H1 (cell line): ENCODE measurements around the gene KIAA0319L. TPM values are rescaled to one million over a fixed set of nuclear protein-coding genes. Genes with fewer than 3 reads are reported as not detected.

ENCODE experiments used
- CTCF ChIA-PET: fragments of 300-600 bp; sonication (Branson Sonifier 250); formaldehyde crosslinking; loops from one replicate; lab custom pipeline; 2021; ENCODE audit not compliant: partially characterized antibody; lab: Charles Lee
- POLR2A ChIA-PET: fragments of 300-600 bp; sonication (Branson Sonifier 250); formaldehyde crosslinking; loops from one replicate; lab custom pipeline; 2021; ENCODE audit warnings: inconsistent platforms; ENCODE audit not compliant: partially characterized antibody; lab: Charles Lee
- DNase-seq, 2 experiments: peaks; one replicate each; pipeline versions ENCODE4 v3.0.0 to v3.0.0-alpha.2; 2010 to 2022; ENCODE audit warnings: low spot score in 2 of 2, low read depth in 1 of 2, mixed read lengths in 1 of 2
- FAIRE-seq: peaks from 2 replicates; lab custom pipeline; 2011; peaks lifted over from hg19 to GRCh38; lab: Jason Lieb, UNC
- H2AFZ ChIP-seq: 2 replicates; pipeline ENCODE4 v1.8.1; 2012; ENCODE audit warnings: low read length, inconsistent platforms
- H2AK5ac ChIP-seq: 2 replicates; pipeline ENCODE4 v1.6.1; 2013; ENCODE audit warnings: low read depth, low read length
- H2BK120ac ChIP-seq: replicated peaks from 2 replicates; pipeline ENCODE3; 2013; ENCODE audit warnings: low read depth, low read length, inconsistent platforms
- H2BK12ac ChIP-seq: 2 replicates; pipeline ENCODE4 v1.6.1; 2013; ENCODE audit warnings: low read depth, low read length
- H2BK15ac ChIP-seq: 2 replicates; pipeline ENCODE4 v1.6.1; 2013; ENCODE audit warnings: low read length
- H2BK20ac ChIP-seq: 2 replicates; pipeline ENCODE4 v1.6.1; 2013; ENCODE audit warnings: low read length
- H2BK5ac ChIP-seq: 2 replicates; pipeline ENCODE4 v1.6.1; 2013; ENCODE audit warnings: low read depth, low read length
- H3K14ac ChIP-seq: 2 replicates; pipeline ENCODE4 v1.6.1; 2013; ENCODE audit warnings: inconsistent platforms; ENCODE audit not compliant: insufficient read length
- H3K18ac ChIP-seq: 2 replicates; pipeline ENCODE4 v1.6.1; 2013; ENCODE audit warnings: low read length; ENCODE audit errors: extremely low read depth
- H3K23ac ChIP-seq: 2 replicates; pipeline ENCODE4 v1.6.1; 2013; ENCODE audit warnings: inconsistent platforms; ENCODE audit not compliant: insufficient read length
- H3K23me2 ChIP-seq: 2 replicates; pipeline ENCODE4 v1.6.1; 2013; ENCODE audit warnings: low read depth, low read length
- H3K27ac ChIP-seq: 2 replicates; pipeline ENCODE4 v1.6.1; 2011; ENCODE audit warnings: low read depth, low read length, inconsistent platforms
- H3K27me3 ChIP-seq, 4 experiments: replicated peaks in 1 of 4; 1 replicate in 1 of 4; 2 replicates in 3 of 4; pipeline versions ENCODE4 v1.6.1 to v1.8.1; 2011 to 2013; ENCODE audit warnings: low read length in 3 of 4, mild to moderate bottlenecking in 3 of 4, inconsistent platforms in 2 of 4, mixed read lengths in 2 of 4, moderate library complexity in 1 of 4; ENCODE audit not compliant: control insufficient read depth in 3 of 4, insufficient read depth in 3 of 4; ENCODE audit errors: extremely low read depth in 1 of 4
- H3K36me3 ChIP-seq, 4 experiments: 2 replicates each; pipeline versions ENCODE4 v1.6.1 to v1.8.1; 2011 to 2013; ENCODE audit warnings: mild to moderate bottlenecking in 4 of 4, low read length in 3 of 4, moderate library complexity in 2 of 4, control low read depth in 1 of 4, inconsistent platforms in 1 of 4; ENCODE audit not compliant: insufficient read depth in 4 of 4, control insufficient read depth in 2 of 4
- H3K4ac ChIP-seq: replicated peaks from 2 replicates; pipeline ENCODE3; 2013; ENCODE audit warnings: low read length, low read depth, mixed read lengths, inconsistent platforms; ENCODE audit not compliant: insufficient read length
- H3K4me1 ChIP-seq, 4 experiments: replicated peaks in 1 of 4; 1 replicate in 1 of 4; 2 replicates in 3 of 4; pipeline versions ENCODE4 v1.6.1 to v1.8.1; 2011 to 2013; ENCODE audit warnings: low read length in 3 of 4, inconsistent platforms in 2 of 4, mixed read lengths in 1 of 4; ENCODE audit not compliant: insufficient read depth in 4 of 4, control insufficient read depth in 3 of 4
- H3K4me2 ChIP-seq, 2 experiments: 2 replicates each; pipeline versions ENCODE4 v1.6.1 to v1.8.1; 2011 to 2013; ENCODE audit warnings: low read depth in 2 of 2, low read length in 2 of 2, control low read depth in 1 of 2, inconsistent platforms in 1 of 2, mild to moderate bottlenecking in 1 of 2; ENCODE audit not compliant: insufficient read depth in 1 of 2
- H3K4me3 ChIP-seq, 4 experiments: fragments of 200-600, 300-600 bp in 1 of 4; sonication (generic), shearing (Covaris generic), sonication (Bioruptor Twin) in 1 of 4; 2 replicates each; pipeline versions ENCODE4 v1.5.1 to v1.8.1; 2011 to 2016; ENCODE audit warnings: low read length in 4 of 4, low read depth in 3 of 4, control low read depth in 2 of 4, inconsistent platforms in 2 of 4, mild to moderate bottlenecking in 2 of 4, mixed read lengths in 1 of 4, moderate library complexity in 1 of 4; ENCODE audit not compliant: insufficient read depth in 2 of 4; ENCODE audit errors: extremely low read depth in 1 of 4
- H3K56ac ChIP-seq: replicated peaks from 2 replicates; pipeline ENCODE3; 2013; ENCODE audit warnings: low read depth, mild to moderate bottlenecking, mixed read lengths, low read length, inconsistent platforms; ENCODE audit not compliant: insufficient read length
- H3K79me1 ChIP-seq: 2 replicates; pipeline ENCODE4 v1.6.1; 2013; ENCODE audit warnings: low read depth, low read length, control low read depth
- H3K79me2 ChIP-seq, 2 experiments: 2 replicates each; pipeline versions ENCODE4 v1.6.1 to v1.8.1; 2012 to 2013; ENCODE audit warnings: low read length in 2 of 2, mild to moderate bottlenecking in 2 of 2, inconsistent platforms in 1 of 2; ENCODE audit not compliant: insufficient read depth in 2 of 2, control insufficient read depth in 1 of 2
- H3K9ac ChIP-seq, 4 experiments: replicated peaks in 1 of 4; 1 replicate in 1 of 4; 2 replicates in 3 of 4; pipeline versions ENCODE4 v1.6.1 to v1.8.1; 2011 to 2013; ENCODE audit warnings: low read depth in 3 of 4, low read length in 3 of 4, control low read depth in 2 of 4, mild to moderate bottlenecking in 2 of 4, moderate library complexity in 2 of 4, inconsistent platforms in 1 of 4; ENCODE audit errors: extremely low read depth in 1 of 4
- H3K9me3 ChIP-seq, 2 experiments: 2 replicates each; pipeline versions ENCODE4 v1.6.1 to v1.8.1; 2012 to 2013; ENCODE audit warnings: mild to moderate bottlenecking in 2 of 2, moderate library complexity in 2 of 2, control low read depth in 1 of 2, inconsistent platforms in 1 of 2, low read depth in 1 of 2, low read length in 1 of 2, mixed read lengths in 1 of 2; ENCODE audit not compliant: insufficient read depth in 2 of 2
- H4K20me1 ChIP-seq, 2 experiments: replicated peaks in 1 of 2; 2 replicates each; pipeline versions ENCODE3 to v1.8.1; 2011 to 2013; ENCODE audit warnings: inconsistent platforms in 2 of 2, low read length in 2 of 2, mild to moderate bottlenecking in 1 of 2; ENCODE audit not compliant: insufficient read depth in 2 of 2, control insufficient read depth in 1 of 2
- H4K5ac ChIP-seq: 2 replicates; pipeline ENCODE4 v1.6.1; 2013; ENCODE audit warnings: low read length, low read depth, mixed read lengths, inconsistent platforms; ENCODE audit not compliant: insufficient read length
- H4K8ac ChIP-seq: 2 replicates; pipeline ENCODE4 v1.8.0; 2013; ENCODE audit warnings: mild to moderate bottlenecking, moderate library complexity, low read length, inconsistent platforms; ENCODE audit not compliant: insufficient read depth; ENCODE audit errors: extremely low read depth
- H4K91ac ChIP-seq: replicated peaks from 2 replicates; pipeline ENCODE3; 2013; ENCODE audit warnings: low read length, mixed read lengths, inconsistent platforms; ENCODE audit not compliant: insufficient read length
- BCL11A ChIP-seq, 2 experiments: IDR thresholded peaks; one replicate each; pipeline ENCODE4 v1.6.1; 2011; ENCODE audit warnings: low read depth in 2 of 2, low read length in 2 of 2, mild to moderate bottlenecking in 2 of 2
- CBX5 ChIP-seq: fragments of 300-800, 300-1000 bp; sonication (generic); IDR thresholded peaks from 2 replicates; pipeline ENCODE4 v1.7.1; 2016; ENCODE audit warnings: antibody characterized with exemption, low read length, low read depth
- JUND ChIP-seq: IDR thresholded peaks from 2 replicates; pipeline ENCODE4 v1.6.1; 2011; ENCODE audit warnings: mild to moderate bottlenecking, improper control_type of control experiment, low read length
- KDM4A ChIP-seq: IDR thresholded peaks from one replicate; pipeline ENCODE4 v1.7.1; 2012; ENCODE audit warnings: low read depth, mild to moderate bottlenecking, moderate library complexity, low read length, inconsistent platforms; ENCODE audit not compliant: severe bottlenecking
- MAFK ChIP-seq: IDR thresholded peaks from 2 replicates; pipeline ENCODE4 v1.6.1; 2012; ENCODE audit warnings: low read depth, mild to moderate bottlenecking, improper control_type of control experiment, low read length
- RNF2 ChIP-seq: fragments of 200-900, 300-1000 bp; sonication (generic); IDR thresholded peaks from 2 replicates; pipeline ENCODE4 v1.7.1; 2016; ENCODE audit warnings: borderline replicate concordance, low read depth, mild to moderate bottlenecking, antibody characterized with exemption, low read length; ENCODE audit not compliant: poor library complexity, severe bottlenecking; ENCODE audit errors: missing control alignments
- TAF7 ChIP-seq: optimal IDR thresholded peaks from 2 replicates; pipeline ENCODE3; 2011; ENCODE audit warnings: low read depth, mild to moderate bottlenecking, inconsistent platforms, low read length, moderate library complexity, borderline replicate concordance
- WGBS, 2 experiments: shearing (Covaris generic) in 1 of 2; methylation state at CpG; one replicate each; pipeline versions ENCODE4 v1.1.6 to v1.1.7; 2013 to 2015; ENCODE audit warnings: low lambda C conversion rate in 2 of 2, mixed read lengths in 2 of 2, inconsistent platforms in 1 of 2, low coverage in 1 of 2, missing lambda C conversion rate in 1 of 2; ENCODE audit not compliant: insufficient replicate concordance in 2 of 2, insufficient coverage in 1 of 2, insufficient read length in 1 of 2; ENCODE audit errors: extremely low coverage in 1 of 2, missing lambda C conversion rate in 1 of 2; 5-methylcytosine and 5-hydroxymethylcytosine counted together
- polyA plus RNA-seq, 7 experiments: library from polyadenylated mRNA; depleted of rRNA in 3 of 7; stranded (reverse) in 5 of 7; unstranded in 2 of 7; fragments of >200 nt in 5 of 7; fragments of 200-250 nt in 2 of 7; gene quantifications; 1 replicate in 5 of 7; 2 replicates in 1 of 7; 4 replicates in 1 of 7; pipeline versions ENCODE4 v1.2.1 to v1.2.3, GENCODE V29; 2011 to 2013; ENCODE audit warnings: missing spikeins in 2 of 7, mixed read lengths in 2 of 7
- total RNA-seq: library from RNA; stranded (reverse); fragmentation: NEBNext Ultra II Directional; extraction: Animal tissue kit (Norgen Biotek cat#: 25700); gene quantifications from 2 replicates; pipeline ENCODE4 v1.2.1, GENCODE V29; 2021

KIAA0319L gene
- total and polyA plus RNA-seq, 2 of the 8 experiments (the other 6 are each of a cell fraction or from before 2014, with no cell fraction given), result 40.1 to 55.7 TPM

GRCh38 chr1:35470977-35471613, 86.1 kb downstream of the KIAA0319L start:
- no peaks in the 10 kb centered on the region; the same call in 1 of the 2 replicates for H3K23me2 ChIP-seq
- no peaks in the 10 kb centered on the region for H4K20me1 ChIP-seq
- no peak overlapping the region for H3K56ac ChIP-seq
- H4K8ac ChIP-seq, result no peak overlapping the region
- H3K4ac ChIP-seq, result no peak overlapping the region
- no peak overlapping the region for H3K4me3 ChIP-seq
- peaks cover 0 to 5% (median 2%) of the 10 kb centered on the region in 4 experiments; a peak in 1 of 7 replicates for H3K4me1 ChIP-seq
- no peak overlapping the region for H2BK12ac ChIP-seq
- H3K36me3 ChIP-seq, result peaks cover 1 to 37% (median 15%) of the 10 kb centered on the region in 4 experiments; a peak in 6 of 8 replicates
- H4K5ac ChIP-seq, result no peak overlapping the region
- H2BK5ac ChIP-seq, result no peak overlapping the region
- no peak overlapping the region for H2AFZ ChIP-seq
- no peaks in the 10 kb centered on the region; the same call in 1 of the 2 replicates for H3K79me1 ChIP-seq
- no peak overlapping the region for H2BK120ac ChIP-seq
- H2BK20ac ChIP-seq, result no peak overlapping the region
- FAIRE-seq, result peak; percentile 76
- no peaks in the 10 kb centered on the region for H3K79me2 ChIP-seq
- H3K14ac ChIP-seq, result no peak overlapping the region
- no peak overlapping the region for H2AK5ac ChIP-seq
- CTCF ChIA-PET, result interaction anchor here (0.7 to 2.1 kb wide), 8 partner anchors 11 to 245 kb away, joined by 3 to 9 read pairs (median 3); no protein-coding TSS in a partner anchor
- no peak overlapping the region; a peak in 1 of 4 replicates for H3K4me2 ChIP-seq
- H3K27me3 ChIP-seq, result no peaks in the 10 kb centered on the region
- H3K23ac ChIP-seq, result no peak overlapping the region
- H2BK15ac ChIP-seq, result no peak overlapping the region
- no peak overlapping the region for H3K18ac ChIP-seq
- no peak overlapping the region for H4K91ac ChIP-seq
- TF ChIP-seq TAF7, result no peak
- TF ChIP-seq BCL11A (IDR thresholded peaks at IDR 0.05; ENCODE audit: low read depth in 2 of 2, low read length in 2 of 2), result no peak
- peak; percentile 80 for TF ChIP-seq MAFK
- TF ChIP-seq KDM4A, result no peak
- TF ChIP-seq CBX5, result no peak
- no peak for TF ChIP-seq RNF2
- 0 out of 2 replicates have a peak, but pooled peaks have one; percentile 35 for TF ChIP-seq JUND
- peak overlapping the region; percentile 18; the same call in 1 of the 2 replicates for H3K27ac ChIP-seq
- 66% methylated on average over 4 of the region's 4 CpGs; no CpG with 5 or more reads in 1 of the 2 experiments for WGBS, 2 experiments
- H3K9me3 ChIP-seq, result 0 out of 4 replicates have a peak, but pooled peaks cover 3 to 4% of the 10 kb centered on the region in 2 experiments
- POLR2A ChIA-PET, result no interaction called here
- peak in 1 of 2 experiments; percentile 3 for DNase-seq
- no peak overlapping the region for H3K9ac ChIP-seq
